Activated CD4-positive, alpha-beta T cell treated with anti-CD3 and anti-CD28 coated beads for 24 hours (primary cell): ENCODE data around the gene DCTD.

Experiments used
- DNase-seq, 2 donors: peaks; one replicate each; pipeline ENCODE4 v3.0.0-alpha.2; 2020; ENCODE audit warnings: low read depth in 2 of 2

DCTD gene

GRCh38 chr4:182893047-182893446, 24.1 kb downstream of the DCTD start:
- DNase-seq: no peak

- no peak for DNase-seq
Measured at GRCh38 chr4:182890202-182890601, 27.0 kb downstream of the DCTD start.

- DNase-seq: no peak
Measured at GRCh38 chr4:182888891-182889290, 28.3 kb downstream of the DCTD start.

- no peak for DNase-seq
Measured at GRCh38 chr4:182886768-182887167, 30.4 kb downstream of the DCTD start.

- no peak for DNase-seq
Measured at GRCh38 chr4:182886205-182886604, 31.0 kb downstream of the DCTD start.

- no peak for DNase-seq
Measured at GRCh38 chr4:182885738-182886077, 31.5 kb downstream of the DCTD start.

GRCh38 chr4:182885022-182885737, 32.0 kb downstream of the DCTD start:
- DNase-seq: no peak

GRCh38 chr4:182884040-182884439, 33.1 kb downstream of the DCTD start:
- DNase-seq: no peak

- no peak for DNase-seq
Measured at GRCh38 chr4:182883351-182883750, 33.8 kb downstream of the DCTD start.

GRCh38 chr4:182881914-182882313, 35.3 kb downstream of the DCTD start:
- DNase-seq: no peak

GRCh38 chr4:182880387-182881356, 36.5 kb downstream of the DCTD start:
- no peak for DNase-seq

GRCh38 chr4:182879913-182880312, 37.3 kb downstream of the DCTD start:
- no peak for DNase-seq

- DNase-seq: no peak
Measured at GRCh38 chr4:182878633-182879495, 38.3 kb downstream of the DCTD start.

GRCh38 chr4:182877326-182877883, 39.8 kb downstream of the DCTD start:
- DNase-seq: no peak

- no peak for DNase-seq
Measured at GRCh38 chr4:182876427-182876826, 40.8 kb downstream of the DCTD start.

GRCh38 chr4:182875453-182876405, 41.5 kb downstream of the DCTD start:
- DNase-seq: no peak

- no peak for DNase-seq
Measured at GRCh38 chr4:182874797-182875345, 42.3 kb downstream of the DCTD start.

- no peak for DNase-seq
Measured at GRCh38 chr4:182874304-182874751, 42.9 kb downstream of the DCTD start.

GRCh38 chr4:182873726-182874125, 43.5 kb downstream of the DCTD start:
- DNase-seq: no peak

- no peak for DNase-seq
Measured at GRCh38 chr4:182873289-182873688, 43.9 kb downstream of the DCTD start.
